Right atrium auricular region (tissue), 2 donors: Measurements from ENCODE around the gene DOK3. TPM values are rescaled to one million over a fixed set of nuclear protein-coding genes. Genes with fewer than 3 reads are reported as not detected.

ENCODE experiments used
- DNase-seq: peaks from one replicate; pipeline ENCODE4 v3.0.0-alpha.2; 2019; ENCODE audit warnings: low spot score
- H3K27ac ChIP-seq, 2 donors: fragments of 200-600 bp; sonication (generic); 1 replicate in 1 of 2; 2 replicates in 1 of 2; pipeline ENCODE4 v1.5.1; 2016 to 2019
- H3K27me3 ChIP-seq, 2 donors: fragments of 200-600 bp; sonication (generic); one replicate each; pipeline versions ENCODE4 v1.5.1 to v1.6.0; 2017 to 2019
- H3K36me3 ChIP-seq: fragments of 200-600 bp; sonication (generic); one replicate; pipeline ENCODE4 v1.5.1; 2016
- H3K4me1 ChIP-seq, 2 donors: fragments of 200-600 bp; sonication (generic); one replicate each; pipeline versions ENCODE4 v1.5.1 to v1.6.0; 2017 to 2019
- H3K4me3 ChIP-seq, 2 donors: fragments of 200-600 bp; sonication (generic); 1 replicate in 1 of 2; 2 replicates in 1 of 2; pipeline ENCODE4 v1.5.1; 2017 to 2019; ENCODE audit warnings: mild to moderate bottlenecking in 1 of 2, moderate library complexity in 1 of 2
- H3K9me3 ChIP-seq, 2 donors: fragments of 200-600 bp; sonication (generic); one replicate each; pipeline ENCODE4 v1.5.1; 2019
- CTCF ChIP-seq, 2 donors: fragments of 200-600 bp; sonication (generic); IDR thresholded peaks; one replicate each; pipeline ENCODE4 v1.5.1; 2019; ENCODE audit warnings: antibody characterized with exemption in 2 of 2
- total RNA-seq, 2 donors: library from RNA; depleted of rRNA; stranded (reverse); fragments of >200 nt; gene quantifications; one replicate each; pipeline ENCODE4 v1.1.0, GENCODE V29; 2016

The DOK3 gene
- total RNA-seq, 2 donors from 2014 or later: 1.6 to 2.6 TPM

- peaks cover 0 to 18% of the 10 kb centered on the region in 2 donors for H3K4me1 ChIP-seq
- H3K9me3 ChIP-seq: no peaks in the 10 kb centered on the region
- H3K36me3 ChIP-seq: peaks cover 21% of the 10 kb centered on the region
- peak overlapping the region in 1 of 2 donors; percentile 10 for H3K4me3 ChIP-seq
- no peak for DNase-seq
- peak overlapping the region; percentile 36 to 41 for H3K27ac ChIP-seq
- no peaks in the 10 kb centered on the region for H3K27me3 ChIP-seq
- TF ChIP-seq CTCF (IDR thresholded peaks at IDR 0.05): no peak
These were observed 47.5 kb downstream of the DOK3 start for GRCh38 chr5:177462021-177462670.

- H3K4me1 ChIP-seq: peaks cover 0 to 38% of the 10 kb centered on the region in 2 donors
- DNase-seq: no peak
- H3K27ac ChIP-seq: no peak overlapping the region
- no peaks in the 10 kb centered on the region for H3K27me3 ChIP-seq
- no peak overlapping the region for H3K4me3 ChIP-seq
- no peaks in the 10 kb centered on the region for H3K9me3 ChIP-seq
- peaks cover 10% of the 10 kb centered on the region for H3K36me3 ChIP-seq
- no peak for TF ChIP-seq CTCF (IDR thresholded peaks at IDR 0.05)
These were observed 49.6 kb downstream of the DOK3 start for GRCh38 chr5:177459819-177460628.

- Histone ChIP-seq H3K9me3 (no peaks in the 10 kb centered on the region), H3K4me3 (no peak overlapping the region), H3K4me1 (peaks cover 0 to 41% of the 10 kb centered on the region in 2 donors), H3K36me3 (peaks cover 10% of the 10 kb centered on the region), H3K27ac (no peak overlapping the region), H3K27me3 (no peaks in the 10 kb centered on the region)
- DNase-seq: no peak
- no peak for TF ChIP-seq CTCF (IDR thresholded peaks at IDR 0.05)
These were observed 50.3 kb downstream of the DOK3 start for GRCh38 chr5:177459357-177459756.

GRCh38 chr5:177458912-177459350 is 50.7 kb downstream of the DOK3 start:
- H3K4me3 ChIP-seq: no peak overlapping the region
- H3K4me1 ChIP-seq: peaks cover 0 to 45% of the 10 kb centered on the region in 2 donors
- H3K27ac ChIP-seq: no peak overlapping the region
- H3K36me3 ChIP-seq: peaks cover 10% of the 10 kb centered on the region
- no peaks in the 10 kb centered on the region for H3K9me3 ChIP-seq
- H3K27me3 ChIP-seq: no peaks in the 10 kb centered on the region
- DNase-seq: no peak
- no peak for TF ChIP-seq CTCF (IDR thresholded peaks at IDR 0.05)

- Histone ChIP-seq H3K4me3 (no peak overlapping the region), H3K27ac (no peak overlapping the region), H3K36me3 (peaks cover 10% of the 10 kb centered on the region), H3K4me1 (peaks cover 0 to 52% of the 10 kb centered on the region in 2 donors), H3K27me3 (no peaks in the 10 kb centered on the region), H3K9me3 (no peaks in the 10 kb centered on the region)
- no peak for TF ChIP-seq CTCF (IDR thresholded peaks at IDR 0.05)
- DNase-seq: no peak
These were observed 51.6 kb downstream of the DOK3 start for GRCh38 chr5:177457852-177458681.
